ENCODE results near the gene CAMK1D.

- TF ChIP-seq ZNF404 (tag by site-specific recombination; IDR thresholded peaks at IDR 0.05): no peak
- no peak for TF ChIP-seq REST (tag by site-specific recombination; IDR thresholded peaks at IDR 0.05)
- TF ChIP-seq CTCF (tag by site-specific recombination; IDR thresholded peaks at IDR 0.05): no peak
- no peak for TF ChIP-seq ZNF654 (tag by site-specific recombination; IDR thresholded peaks at IDR 0.05; ENCODE audit: low read depth)
- TF ChIP-seq ZNF501 (tag by site-specific recombination; IDR thresholded peaks at IDR 0.05): no peak
- no peak for TF ChIP-seq ZNF571 (tag by site-specific recombination; IDR thresholded peaks at IDR 0.05)
- no peak for TF ChIP-seq ZNF747 (tag by site-specific recombination; IDR thresholded peaks at IDR 0.05)
- no peak for TF ChIP-seq AEBP2 (tag by site-specific recombination; IDR thresholded peaks at IDR 0.05; ENCODE audit: borderline replicate concordance)
- no peak for TF ChIP-seq ZNF16 (tag by site-specific recombination; IDR thresholded peaks at IDR 0.05; ENCODE audit: low read depth)
- TF ChIP-seq ZNF121 (tag by site-specific recombination; IDR thresholded peaks at IDR 0.05): no peak
- TF ChIP-seq MEIS1 (CRISPR knock-in tag; IDR thresholded peaks at IDR 0.05; ENCODE audit: borderline replicate concordance): no peak
- TF ChIP-seq YY1 (tag by site-specific recombination; IDR thresholded peaks at IDR 0.05): no peak
- no peak for TF ChIP-seq ZNF580 (tag by site-specific recombination; IDR thresholded peaks at IDR 0.05)
Observed at GRCh38 chr10:12649012-12649584, 299.8 kb downstream of the CAMK1D start.

All from HEK293 (cell line).